NCI-H187 (cell line): Measurements from ENCODE around the gene CHPT1.
"Not testable (repeated sequence)": the region's sequence is repeated elsewhere in the genome, so short reads cannot be mapped to it uniquely, and the experiment has no call there.

Experiments used
- DNase-seq, 2 experiments: peaks; one replicate each; lab custom pipeline; 2025; lab: John Stamatoyannopoulos, UW

CHPT1 gene

DNA sequence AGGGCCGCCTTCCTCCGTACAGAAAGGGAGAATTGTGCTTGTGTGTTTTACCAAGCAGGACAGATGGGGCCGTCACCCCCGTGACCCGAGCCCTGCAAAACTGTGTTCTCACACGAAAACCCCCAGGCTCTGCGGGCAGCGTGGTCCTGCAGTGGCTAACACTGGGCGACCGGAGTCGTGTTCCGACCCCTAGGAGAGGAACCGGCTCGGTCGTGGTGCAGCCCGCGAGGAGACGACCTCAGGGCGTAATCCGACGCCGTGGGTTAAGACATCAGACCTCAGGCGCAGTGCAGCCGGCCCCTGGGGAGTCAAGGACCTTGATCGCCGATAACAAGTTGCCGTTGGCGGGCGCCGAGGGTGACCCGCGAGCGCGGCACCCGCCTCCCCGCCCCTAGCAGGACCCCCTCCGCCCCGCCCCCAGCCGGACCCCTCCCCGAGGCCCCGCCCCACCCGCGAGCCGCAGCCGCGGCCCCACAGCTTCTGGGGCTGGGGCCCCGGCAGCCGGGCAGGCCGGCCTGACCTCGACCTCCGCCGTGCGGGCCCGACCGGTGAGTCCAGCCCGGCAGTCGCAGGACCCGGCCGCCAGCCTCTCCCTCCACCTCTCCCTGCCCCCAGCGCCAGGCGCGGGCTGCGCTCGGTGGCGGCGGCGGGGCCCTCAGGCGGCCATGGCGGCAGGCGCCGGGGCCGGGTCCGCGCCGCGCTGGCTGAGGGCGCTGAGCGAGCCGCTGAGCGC lies at the start of gene CHPT1:
Gene CHPT1, plus strand, starts transcription at position 444 of the 733 bp plus-strand sequence. Its CDS starts 222 bp downstream, at position 666.
- peak; percentile 64 to 74 for DNase-seq

DNA sequence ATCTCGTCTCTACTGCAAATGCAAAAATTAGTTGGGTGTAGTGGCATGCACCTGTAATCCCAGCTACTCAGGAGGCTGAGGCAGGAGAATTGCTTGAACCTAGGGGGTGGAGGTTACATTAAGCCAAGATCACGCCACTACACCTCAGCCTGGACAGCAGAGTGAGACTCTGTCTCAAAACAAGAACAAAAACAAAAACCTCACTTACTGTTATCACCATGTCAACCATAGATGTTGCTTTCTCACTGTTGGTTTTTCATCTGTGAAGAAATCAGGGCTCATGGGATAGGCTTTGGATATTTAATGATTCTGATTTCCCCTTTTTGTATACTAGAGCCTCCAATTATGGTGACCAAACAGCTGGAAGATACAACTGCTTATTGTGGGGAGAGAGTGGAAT lies 49.7 kb upstream of the CHPT1 start:
- no peak for DNase-seq

DNA sequence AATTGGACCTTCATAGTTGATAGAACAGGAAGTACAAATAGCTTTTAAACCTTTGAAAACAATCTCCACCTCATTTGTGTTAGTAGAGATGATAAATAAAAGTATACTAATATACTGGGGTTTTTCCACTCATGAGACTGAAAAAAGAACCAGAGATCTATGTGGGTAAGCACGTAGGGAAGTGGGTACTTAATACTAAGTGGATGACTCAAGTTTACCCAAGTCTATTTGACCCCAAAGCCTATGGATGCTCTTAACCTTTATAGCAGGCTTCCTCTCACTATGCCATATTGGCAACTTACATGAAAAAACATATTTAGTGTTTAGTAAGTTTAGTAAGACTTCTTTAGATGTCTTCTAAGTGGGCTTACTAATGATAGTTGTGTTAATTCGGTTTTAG lies 49.2 kb upstream of the CHPT1 start:
- no peak for DNase-seq

DNA sequence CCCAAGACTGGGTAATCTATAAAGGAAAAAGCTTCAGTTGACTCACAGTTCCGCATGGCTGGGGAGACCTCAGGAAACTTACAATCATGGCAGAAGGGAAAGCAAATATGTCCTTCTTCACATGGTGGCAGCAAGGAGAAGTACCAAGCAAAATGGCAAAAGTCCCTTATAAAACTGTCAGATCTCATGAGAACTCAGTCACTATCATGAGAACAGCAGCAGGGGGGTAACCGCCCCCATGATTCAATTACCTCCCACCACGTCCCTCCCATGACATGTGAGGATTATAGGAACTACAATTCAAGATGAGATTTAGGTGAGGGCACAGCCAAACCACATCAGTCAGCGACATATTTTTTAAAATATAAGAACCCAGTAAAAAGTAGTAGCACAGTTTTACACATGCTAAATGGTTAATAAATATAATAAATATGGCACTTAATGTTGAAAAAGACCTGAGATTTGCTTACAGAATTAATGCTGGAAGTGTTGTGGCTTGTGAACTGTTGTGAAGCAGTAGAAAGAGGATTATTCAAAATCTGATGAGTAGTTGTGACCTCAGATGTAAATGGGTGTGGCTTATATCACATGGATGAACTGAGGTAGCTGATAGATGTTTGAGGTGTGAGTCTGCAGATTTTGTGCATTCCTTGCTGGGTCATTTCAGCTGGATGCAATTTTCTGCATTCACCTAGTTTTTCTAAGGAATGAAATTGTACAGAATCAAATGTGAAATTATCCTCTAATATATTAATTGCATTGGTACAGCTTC lies 46.9 kb upstream of the CHPT1 start:
- DNase-seq, result no peak

DNA sequence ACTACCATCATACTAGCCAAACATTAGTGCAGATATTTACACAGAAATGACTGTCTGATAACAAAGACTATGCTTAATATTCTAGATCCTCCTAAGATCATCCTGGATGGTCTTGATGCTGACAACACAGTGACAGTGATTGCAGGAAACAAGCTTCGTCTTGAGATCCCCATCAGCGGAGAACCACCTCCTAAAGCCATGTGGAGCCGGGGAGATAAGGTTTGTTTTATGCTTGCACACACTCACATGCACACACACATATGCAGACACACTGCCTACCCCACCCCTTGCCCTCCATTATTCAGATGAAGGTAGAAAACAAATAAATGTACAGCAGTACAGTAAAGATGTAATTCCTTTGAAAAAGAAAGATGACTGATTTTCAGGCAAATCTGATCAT lies 44.4 kb upstream of the CHPT1 start:
- DNase-seq, result no peak

DNA sequence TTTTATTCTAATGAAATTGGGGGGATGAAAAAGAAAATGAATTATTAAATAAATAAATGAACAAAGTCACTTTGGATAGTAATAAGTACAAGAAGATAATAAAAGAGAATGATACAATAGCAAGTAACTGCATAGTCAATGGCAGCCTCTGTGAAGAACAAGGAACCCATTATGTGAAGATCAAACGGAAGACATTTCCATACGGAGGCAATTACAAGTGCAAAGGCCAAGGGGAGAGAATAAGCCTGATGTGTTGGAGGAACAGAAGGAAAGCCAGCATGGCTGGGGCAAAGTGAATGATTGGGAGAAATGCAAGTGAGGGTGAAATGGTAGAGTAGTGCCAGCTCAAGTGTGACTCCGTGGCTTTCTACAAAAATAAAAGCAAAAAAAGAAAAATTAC lies 43.9 kb upstream of the CHPT1 start:
- DNase-seq, result no peak

DNA sequence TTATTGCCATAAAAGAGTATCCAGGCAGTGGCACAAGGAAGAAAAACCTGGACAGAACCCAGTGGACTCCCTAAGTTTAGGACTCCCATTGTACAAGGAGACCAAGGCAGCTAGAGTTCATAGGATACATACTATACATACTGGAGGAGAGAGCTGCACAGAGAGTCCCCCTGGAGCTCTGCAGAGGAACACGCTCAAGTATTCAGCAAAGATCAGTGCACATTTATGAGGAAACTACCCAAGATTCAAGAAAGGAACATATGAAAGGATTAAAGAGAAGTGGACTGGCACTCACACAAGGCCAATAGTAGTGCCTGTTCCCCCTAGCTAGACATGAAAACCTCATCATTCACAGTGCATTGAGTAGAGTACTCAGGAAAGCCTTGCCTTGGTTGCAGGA lies 43.0 kb upstream of the CHPT1 start:
- no peak for DNase-seq

DNA sequence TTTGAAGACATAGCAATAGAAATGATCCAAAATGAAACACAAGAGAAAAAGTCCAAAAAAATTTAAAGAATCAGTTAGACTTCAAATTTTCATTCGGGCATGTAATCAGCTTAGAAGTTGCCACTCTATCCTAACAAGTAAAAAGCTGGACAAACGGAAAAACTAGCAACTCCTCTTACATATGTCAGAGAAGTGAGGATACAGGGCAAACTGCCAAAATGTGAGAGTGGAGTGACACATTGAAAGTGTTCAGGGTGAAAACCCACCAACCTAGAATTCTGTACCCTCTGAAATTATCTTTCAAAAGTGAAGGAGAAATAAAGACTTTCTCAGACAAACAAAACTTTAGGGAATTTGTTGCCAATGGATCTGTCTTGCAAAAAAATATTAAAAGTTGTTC lies 42.0 kb upstream of the CHPT1 start:
- DNase-seq, result no peak

DNA sequence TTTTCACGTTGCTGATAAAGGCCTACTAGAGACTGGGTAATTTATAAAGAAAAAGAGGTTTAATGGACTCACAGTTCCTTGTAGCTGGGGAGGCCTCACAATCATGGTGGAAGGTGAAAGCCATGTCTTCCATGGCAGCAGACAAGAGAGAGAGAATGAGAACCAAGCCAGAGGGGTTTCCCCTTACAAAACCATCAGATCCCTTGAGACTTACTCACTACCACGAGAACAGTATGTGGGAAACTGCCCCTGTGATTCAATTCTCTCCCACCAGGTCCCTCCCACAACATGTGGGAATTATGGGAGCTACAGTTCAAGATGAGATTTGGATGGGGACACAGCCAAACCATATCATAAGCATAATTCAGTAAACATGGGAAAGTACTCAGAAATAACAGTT lies 36.8 kb upstream of the CHPT1 start:
- not testable (repeated sequence) for DNase-seq

DNA sequence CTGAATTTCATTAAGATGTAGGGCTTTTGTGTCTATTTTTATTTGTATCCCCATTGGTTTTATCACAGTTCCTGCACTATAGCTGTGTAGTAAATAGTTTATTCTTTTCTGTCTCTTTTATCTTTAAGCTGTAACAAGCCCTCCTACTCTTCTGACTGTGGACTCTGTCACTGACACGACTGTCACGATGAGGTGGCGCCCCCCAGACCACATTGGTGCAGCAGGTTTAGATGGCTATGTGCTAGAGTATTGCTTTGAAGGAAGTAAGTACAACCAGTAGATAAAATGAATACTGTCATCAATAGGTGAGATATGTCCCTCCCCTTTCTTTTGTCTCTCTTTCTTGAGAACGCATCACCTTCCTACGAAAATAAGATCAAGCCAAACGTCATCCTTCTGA lies 34.1 kb upstream of the CHPT1 start:
- DNase-seq, result no peak

DNA sequence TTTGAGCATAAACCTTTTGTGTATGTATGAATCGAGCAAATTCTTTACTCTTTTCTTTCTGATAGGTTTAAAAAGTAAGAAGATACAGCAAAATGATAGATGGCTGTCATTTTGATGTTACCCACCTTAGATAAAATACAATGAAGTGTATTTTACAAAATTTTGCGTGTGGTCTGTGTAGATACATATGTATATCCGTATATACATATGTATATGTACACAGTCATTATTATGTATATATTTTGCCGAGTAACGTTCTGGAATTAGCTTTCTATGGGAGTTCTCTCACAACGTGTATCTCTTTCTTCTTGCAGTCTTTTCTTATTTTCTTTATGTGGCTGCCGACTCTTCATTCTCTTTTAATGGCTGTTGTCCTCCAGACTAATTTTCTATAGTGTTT lies 32.4 kb upstream of the CHPT1 start:
- DNase-seq, result no peak

DNA sequence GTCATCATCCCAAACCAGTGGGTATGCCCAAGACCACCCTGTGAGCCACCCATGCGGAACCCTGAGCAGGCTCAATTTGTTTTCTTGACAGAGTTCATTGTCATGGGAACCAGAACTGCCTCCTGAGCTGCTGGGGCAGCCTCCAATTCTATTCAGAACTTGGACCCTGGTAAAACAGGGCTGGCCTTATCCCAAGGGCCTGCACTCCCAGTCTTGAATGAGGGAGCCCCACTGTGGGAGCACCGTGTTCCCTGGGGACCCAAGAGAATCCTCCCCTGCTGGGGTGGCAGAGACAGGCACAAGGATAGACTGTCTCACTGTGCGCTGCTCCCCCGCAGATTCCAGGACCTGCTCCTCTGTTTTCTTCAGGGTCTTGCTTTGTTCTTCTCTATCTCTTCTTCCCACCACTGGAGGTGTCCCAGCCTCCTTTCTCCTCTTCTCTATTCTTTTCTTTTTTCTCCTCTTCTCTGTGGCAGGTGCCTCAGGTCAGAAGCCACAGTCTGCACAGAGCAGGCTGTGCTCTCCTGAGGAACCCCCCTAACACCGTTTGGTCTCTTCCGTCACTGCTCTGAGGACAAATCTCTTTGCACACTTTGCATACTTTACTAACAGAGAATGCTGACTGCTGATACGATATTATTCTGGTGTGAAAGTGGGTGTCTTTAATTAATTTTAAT lies 31.2 kb upstream of the CHPT1 start:
- no peak for DNase-seq

DNA sequence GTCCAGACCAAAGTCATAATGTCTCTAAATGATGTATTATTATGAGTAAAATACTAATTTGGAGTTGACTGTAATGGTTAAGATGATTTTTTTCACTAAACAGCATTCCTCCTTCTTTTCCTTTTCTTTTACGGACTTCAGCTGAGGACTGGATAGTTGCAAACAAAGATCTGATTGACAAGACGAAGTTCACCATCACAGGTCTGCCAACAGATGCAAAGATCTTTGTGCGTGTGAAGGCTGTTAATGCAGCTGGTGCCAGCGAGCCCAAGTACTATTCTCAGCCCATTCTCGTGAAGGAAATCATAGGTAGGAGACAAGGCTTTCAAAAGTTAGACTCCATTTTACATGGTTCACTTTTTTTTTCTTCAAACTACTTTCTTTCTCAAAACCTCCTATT lies 29.8 kb upstream of the CHPT1 start:
- DNase-seq, result no peak

DNA sequence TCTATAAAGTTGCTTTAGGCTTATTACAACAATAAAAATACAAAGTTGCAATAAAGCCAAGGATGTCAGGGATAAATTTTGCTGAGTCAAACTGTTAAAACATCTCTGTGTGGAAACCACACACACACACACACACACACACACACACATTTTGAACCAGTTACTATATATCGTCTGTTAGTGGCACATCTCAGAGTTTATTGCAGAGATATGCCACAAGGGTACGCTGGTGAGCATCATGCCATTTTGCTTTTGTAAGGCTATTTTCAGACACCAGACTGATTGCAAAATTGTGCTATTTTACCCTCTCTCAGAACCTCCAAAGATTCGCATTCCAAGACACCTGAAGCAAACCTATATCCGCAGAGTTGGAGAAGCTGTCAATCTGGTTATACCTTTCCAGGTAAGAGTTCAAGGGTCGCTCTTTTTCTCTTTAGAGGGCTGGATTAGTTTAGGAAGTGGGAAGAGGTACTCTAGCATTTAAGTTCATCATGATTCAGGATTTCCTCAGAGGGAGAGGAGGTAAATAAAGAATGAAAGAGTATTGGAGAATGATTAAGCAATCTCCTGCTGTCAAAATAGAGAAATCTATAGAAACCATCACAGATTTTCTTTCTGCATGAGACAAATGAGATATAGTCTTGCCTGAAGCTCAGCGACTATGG lies 27.3 kb upstream of the CHPT1 start:
- no peak for DNase-seq

DNA sequence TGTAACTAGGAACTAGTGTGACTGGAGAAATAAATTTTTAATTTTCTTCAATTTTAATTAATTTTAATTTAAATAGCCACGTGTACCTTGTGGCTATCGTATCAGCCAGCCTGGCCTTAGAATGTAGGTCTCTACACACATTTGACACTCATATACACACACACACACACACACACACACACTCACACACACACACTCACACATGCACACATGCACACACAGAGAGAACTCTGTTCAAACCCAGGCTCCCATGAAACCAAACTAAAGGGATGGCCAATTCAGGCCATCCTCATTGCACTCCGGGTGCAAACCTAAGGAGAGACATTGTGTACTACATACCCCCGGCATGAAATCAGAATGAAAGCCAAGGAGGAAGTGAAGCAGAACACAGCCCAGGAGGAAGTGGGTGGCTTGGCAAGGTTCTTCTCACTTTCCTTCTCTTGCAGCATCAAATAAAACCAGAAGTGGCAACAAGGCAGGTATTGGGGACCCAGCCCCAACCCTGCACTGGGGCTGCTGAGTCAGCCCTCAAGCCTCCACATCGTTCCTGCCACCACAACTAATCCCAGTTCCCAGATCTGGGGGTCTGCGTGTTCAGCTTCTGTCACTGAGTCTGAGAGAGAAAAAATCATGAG lies 26.2 kb upstream of the CHPT1 start:
- no peak for DNase-seq

DNA sequence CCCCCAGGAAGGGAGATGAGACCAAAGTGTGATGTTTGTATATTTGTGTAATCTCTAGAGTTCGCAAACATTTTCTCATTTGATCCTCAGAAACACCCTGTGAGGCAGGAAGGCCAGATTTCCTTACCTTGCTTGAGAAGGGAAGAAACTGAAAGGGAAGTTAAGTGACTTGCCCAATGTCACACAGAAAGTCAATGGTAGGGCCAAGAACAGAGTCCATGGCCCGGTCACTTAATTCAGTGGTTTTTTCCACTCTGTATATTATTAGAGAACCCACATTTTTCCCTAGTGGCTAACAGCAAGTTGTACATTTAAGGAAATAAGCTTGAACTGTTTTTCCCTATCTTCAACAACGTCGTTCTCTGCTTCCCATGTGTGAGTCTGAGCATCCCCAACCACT lies 25.6 kb upstream of the CHPT1 start:
- no peak for DNase-seq

DNA sequence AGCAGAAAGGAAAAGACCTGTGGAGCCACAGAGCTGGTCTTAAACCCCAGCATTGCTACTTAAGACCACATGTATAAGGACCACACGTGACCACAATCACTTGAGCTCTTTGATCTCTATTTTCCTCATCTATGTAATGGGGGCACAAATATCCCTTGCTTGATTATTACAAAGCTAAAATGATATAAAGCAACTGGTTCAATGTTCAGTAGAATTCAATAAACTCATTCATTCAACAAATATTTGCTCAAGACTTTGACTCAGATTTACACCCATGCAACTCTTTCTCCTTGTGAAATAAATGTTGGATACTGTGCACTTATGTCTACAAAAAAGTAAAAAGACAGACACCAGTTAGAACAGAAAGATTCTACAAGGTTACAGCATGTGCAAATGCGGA lies 21.9 kb upstream of the CHPT1 start:
- DNase-seq, result no peak

DNA sequence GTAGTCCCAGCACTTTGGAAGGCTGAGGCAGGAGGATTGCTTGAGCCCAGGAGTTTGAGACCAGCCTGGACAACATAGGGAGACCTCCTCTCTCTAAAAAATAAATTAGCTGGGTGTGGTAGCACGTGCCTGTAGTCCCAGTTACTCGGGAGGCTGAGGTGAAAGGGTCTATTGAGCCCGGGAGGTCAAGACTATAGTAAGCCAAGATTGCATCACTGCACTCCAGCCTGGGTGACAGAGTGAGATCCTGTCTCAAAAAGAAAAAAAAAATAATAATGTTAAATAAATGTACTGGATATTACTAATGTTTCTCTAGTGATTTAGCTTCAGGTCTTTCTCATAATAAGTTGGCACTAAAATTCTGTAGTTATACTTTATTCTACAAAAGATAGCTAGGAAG lies 20.9 kb upstream of the CHPT1 start:
- DNase-seq, result not testable (repeated sequence)

DNA sequence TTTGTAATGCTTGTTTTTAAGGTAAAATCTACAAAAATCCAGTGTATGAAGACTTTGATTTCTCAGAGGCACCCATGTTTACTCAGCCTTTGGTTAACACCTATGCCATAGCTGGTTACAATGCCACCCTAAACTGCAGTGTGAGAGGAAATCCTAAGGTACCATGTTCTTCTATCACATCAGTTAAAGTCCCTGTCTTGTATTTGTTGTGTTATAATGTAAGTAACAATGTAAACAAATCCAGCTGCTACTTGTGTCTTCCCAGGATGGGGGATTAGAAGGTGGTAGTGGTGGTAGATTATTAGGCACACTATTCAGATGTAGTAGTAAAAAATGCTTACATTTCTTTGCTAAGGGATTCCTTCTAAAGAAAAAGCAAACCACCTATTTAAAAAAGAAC lies 19.4 kb upstream of the CHPT1 start:
- no peak for DNase-seq

DNA sequence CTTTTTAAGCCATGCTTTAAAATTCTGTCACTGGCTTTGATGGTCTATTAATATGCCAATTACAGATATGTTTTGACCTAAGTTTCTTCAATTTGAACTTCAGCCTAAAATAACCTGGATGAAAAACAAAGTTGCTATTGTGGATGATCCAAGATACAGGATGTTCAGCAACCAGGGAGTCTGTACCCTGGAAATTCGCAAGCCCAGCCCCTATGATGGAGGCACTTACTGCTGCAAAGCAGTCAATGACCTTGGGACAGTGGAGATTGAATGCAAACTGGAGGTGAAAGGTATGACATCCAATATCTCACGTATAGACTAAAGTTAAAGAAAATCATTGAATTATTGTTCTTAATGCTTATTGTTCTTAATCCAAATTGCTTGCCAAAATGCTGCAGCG lies 17.2 kb upstream of the CHPT1 start:
- DNase-seq, result no peak

DNA sequence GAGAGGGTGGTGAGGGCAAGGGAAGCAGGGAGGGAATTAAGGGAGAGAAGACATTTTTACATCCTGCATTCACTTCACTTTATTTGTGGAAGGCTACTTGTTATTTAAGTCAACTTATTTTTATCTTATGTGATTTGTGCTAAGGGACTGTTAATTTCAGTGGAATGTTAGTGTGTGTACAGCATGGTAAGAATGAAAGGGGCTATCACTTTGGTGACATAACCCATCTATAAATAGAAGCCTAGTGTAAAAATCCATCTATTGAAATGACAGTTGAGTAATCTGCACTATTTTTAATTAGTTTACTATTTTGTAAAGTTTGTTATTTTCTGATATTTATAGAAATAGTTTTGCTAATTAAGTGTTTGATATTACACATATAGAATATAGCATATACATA lies 16.8 kb upstream of the CHPT1 start:
- DNase-seq, result no peak

DNA sequence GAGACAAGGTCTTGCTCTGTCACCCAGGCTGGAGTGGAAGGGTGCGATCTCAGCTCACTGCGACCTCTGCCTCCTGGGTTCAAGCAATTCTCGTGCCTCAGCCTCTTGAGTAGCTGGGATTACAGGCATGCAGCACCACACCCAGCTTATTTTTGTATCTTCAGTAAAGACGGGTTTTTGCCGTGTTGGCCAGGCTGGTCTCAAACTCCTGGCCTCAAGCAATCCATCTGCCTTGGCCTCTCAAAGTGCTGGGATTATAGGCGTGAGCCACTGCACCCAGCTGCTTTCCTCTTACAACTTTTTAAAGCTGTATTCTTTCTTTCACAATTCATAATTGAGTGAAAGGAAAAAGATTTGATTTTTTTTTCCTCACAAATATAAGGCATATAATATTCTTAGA lies 15.8 kb upstream of the CHPT1 start:
- not testable (repeated sequence) for DNase-seq
